Measurements from ENCODE around the gene TNNT1.

The TNNT1 gene

DNA sequence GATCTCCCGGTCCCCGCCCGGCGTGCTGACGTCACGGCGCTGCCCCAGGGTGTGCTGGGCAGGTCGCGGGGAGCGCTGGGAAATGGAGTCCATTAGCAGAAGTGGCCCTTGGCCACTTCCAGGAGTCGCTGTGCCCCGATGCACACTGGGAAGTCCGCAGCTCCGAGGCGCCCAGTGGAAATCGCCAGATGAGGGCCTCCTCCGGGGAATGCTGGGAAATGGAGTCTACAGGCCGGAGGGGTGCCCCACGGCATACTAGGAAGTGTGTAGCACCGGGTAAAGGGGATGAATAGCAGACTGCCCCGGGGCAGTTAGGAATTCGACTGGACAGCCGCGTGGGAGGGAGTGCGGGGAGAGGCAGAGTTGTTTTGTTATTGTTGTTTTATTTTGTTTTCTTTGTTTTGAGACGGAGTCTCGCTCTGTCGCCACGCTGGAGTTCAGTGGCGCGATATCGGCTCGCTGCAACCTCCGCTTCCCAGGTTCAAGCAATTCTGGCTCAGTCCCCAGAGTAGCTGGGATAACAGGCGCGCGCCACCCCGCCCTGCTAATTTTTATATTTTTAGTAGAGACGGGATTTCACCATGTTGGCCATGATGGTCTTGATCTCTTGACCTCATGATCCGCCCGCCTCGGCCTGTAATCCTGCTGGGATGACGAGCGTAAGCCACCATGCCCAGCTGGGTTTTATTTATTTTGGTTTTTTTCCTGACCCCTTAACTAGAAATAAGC is 31.2 kb downstream of the TNNT1 start:
- Histone ChIP-seq H3K9ac (ENCODE audit: low read depth in 1 of 2, low read length in 2 of 2) (peak overlapping the region; percentile 70 to 79), H3K4me1 (ENCODE audit: control insufficient read depth in 2 of 2, insufficient read depth in 2 of 2, low read length in 2 of 2) (peaks cover 21 to 25% of the 10 kb centered on the region in 2 donors), H3K27ac (ENCODE audit: low read depth in 2 of 2, low read length in 2 of 2) (peak overlapping the region; percentile 61 to 71)

GRCh38 chr19:55116859-55117662 is 31.9 kb downstream of the TNNT1 start, which contains the start of gene PPP1R12C:
Gene PPP1R12C (minus strand): TSS chr19:55117637. CDS start chr19:55117543, 94 bp downstream.
- Histone ChIP-seq H3K4me3 (ENCODE audit: low read length in 2 of 2) (peak within 1 kb of the TSS; percentile 85 to 89), H3K27ac (ENCODE audit: low read depth in 2 of 2, low read length in 2 of 2) (peak within 1 kb of the TSS; percentile 71 to 85), H3K9ac (ENCODE audit: low read depth in 1 of 2, low read length in 2 of 2) (peak within 1 kb of the TSS; percentile 85), H3K36me3 (ENCODE audit: control insufficient read depth in 2 of 2, insufficient read depth in 2 of 2, low read length in 2 of 2) (peaks cover 0 to 4% of the 10 kb centered on the region in 2 donors), H3K27me3 (ENCODE audit: control insufficient read depth in 2 of 2, insufficient read depth in 2 of 2, low read length in 2 of 2) (no peaks in the 10 kb centered on the region), H3K4me1 (ENCODE audit: control insufficient read depth in 2 of 2, insufficient read depth in 2 of 2, low read length in 2 of 2) (peaks cover 22 to 25% of the 10 kb centered on the region in 2 donors), H3K9me3 (ENCODE audit: control insufficient read depth in 2 of 2, low read length in 2 of 2) (no peaks in the 10 kb centered on the region)

More for the DNA sequence above, 31.2 kb downstream of the TNNT1 start:
- Histone ChIP-seq H3K4me3 (ENCODE audit: low read length in 2 of 2) (peak overlapping the region; percentile 80 to 87), H3K9me3 (ENCODE audit: control insufficient read depth in 2 of 2, low read length in 2 of 2) (no peaks in the 10 kb centered on the region), H3K36me3 (ENCODE audit: control insufficient read depth in 2 of 2, insufficient read depth in 2 of 2, low read length in 2 of 2) (no peaks in the 10 kb centered on the region), H3K27me3 (ENCODE audit: control insufficient read depth in 2 of 2, insufficient read depth in 2 of 2, low read length in 2 of 2) (no peaks in the 10 kb centered on the region)

GRCh38 chr19:55116232-55116858 is 32.7 kb downstream of the TNNT1 start:
- Histone ChIP-seq H3K4me1 (ENCODE audit: control insufficient read depth in 2 of 2, insufficient read depth in 2 of 2, low read length in 2 of 2) (peaks cover 22 to 25% of the 10 kb centered on the region in 2 donors), H3K27me3 (ENCODE audit: control insufficient read depth in 2 of 2, insufficient read depth in 2 of 2, low read length in 2 of 2) (no peaks in the 10 kb centered on the region), H3K27ac (ENCODE audit: low read depth in 2 of 2, low read length in 2 of 2) (peak overlapping the region; percentile 64 to 85), H3K36me3 (ENCODE audit: control insufficient read depth in 2 of 2, insufficient read depth in 2 of 2, low read length in 2 of 2) (peaks cover 0 to 4% of the 10 kb centered on the region in 2 donors), H3K9ac (ENCODE audit: low read depth in 1 of 2, low read length in 2 of 2) (peak overlapping the region; percentile 85), H3K9me3 (ENCODE audit: control insufficient read depth in 2 of 2, low read length in 2 of 2) (no peaks in the 10 kb centered on the region), H3K4me3 (ENCODE audit: low read length in 2 of 2) (peak overlapping the region; percentile 85 to 89)

DNA sequence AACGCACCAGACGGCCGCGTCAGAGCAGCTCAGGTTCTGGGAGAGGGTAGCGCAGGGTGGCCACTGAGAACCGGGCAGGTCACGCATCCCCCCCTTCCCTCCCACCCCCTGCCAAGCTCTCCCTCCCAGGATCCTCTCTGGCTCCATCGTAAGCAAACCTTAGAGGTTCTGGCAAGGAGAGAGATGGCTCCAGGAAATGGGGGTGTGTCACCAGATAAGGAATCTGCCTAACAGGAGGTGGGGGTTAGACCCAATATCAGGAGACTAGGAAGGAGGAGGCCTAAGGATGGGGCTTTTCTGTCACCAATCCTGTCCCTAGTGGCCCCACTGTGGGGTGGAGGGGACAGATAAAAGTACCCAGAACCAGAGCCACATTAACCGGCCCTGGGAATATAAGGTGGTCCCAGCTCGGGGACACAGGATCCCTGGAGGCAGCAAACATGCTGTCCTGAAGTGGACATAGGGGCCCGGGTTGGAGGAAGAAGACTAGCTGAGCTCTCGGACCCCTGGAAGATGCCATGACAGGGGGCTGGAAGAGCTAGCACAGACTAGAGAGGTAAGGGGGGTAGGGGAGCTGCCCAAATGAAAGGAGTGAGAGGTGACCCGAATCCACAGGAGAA is 33.5 kb downstream of the TNNT1 start:
- peak overlapping the region; percentile 85 for H3K9ac ChIP-seq (ENCODE audit: low read depth in 1 of 2, low read length in 2 of 2)
- H3K4me1 ChIP-seq (ENCODE audit: control insufficient read depth in 2 of 2, insufficient read depth in 2 of 2, low read length in 2 of 2) = peaks cover 22 to 25% of the 10 kb centered on the region in 2 donors
- peak overlapping the region; percentile 64 to 85 for H3K27ac ChIP-seq (ENCODE audit: low read depth in 2 of 2, low read length in 2 of 2)
- peaks cover 0 to 4% of the 10 kb centered on the region in 2 donors for H3K36me3 ChIP-seq (ENCODE audit: control insufficient read depth in 2 of 2, insufficient read depth in 2 of 2, low read length in 2 of 2)
- H3K4me3 ChIP-seq (ENCODE audit: low read length in 2 of 2) = peak overlapping the region; percentile 85 to 89
- no peaks in the 10 kb centered on the region for H3K9me3 ChIP-seq (ENCODE audit: control insufficient read depth in 2 of 2, low read length in 2 of 2)
- no peaks in the 10 kb centered on the region for H3K27me3 ChIP-seq (ENCODE audit: control insufficient read depth in 2 of 2, insufficient read depth in 2 of 2, low read length in 2 of 2)

GRCh38 chr19:55114566-55115145 is 34.4 kb downstream of the TNNT1 start:
- Histone ChIP-seq H3K4me1 (ENCODE audit: control insufficient read depth in 2 of 2, insufficient read depth in 2 of 2, low read length in 2 of 2) (peaks cover 22 to 25% of the 10 kb centered on the region in 2 donors), H3K36me3 (ENCODE audit: control insufficient read depth in 2 of 2, insufficient read depth in 2 of 2, low read length in 2 of 2) (peaks cover 6 to 7% of the 10 kb centered on the region in 2 donors), H3K9ac (ENCODE audit: low read depth in 1 of 2, low read length in 2 of 2) (no peak overlapping the region)

DNA sequence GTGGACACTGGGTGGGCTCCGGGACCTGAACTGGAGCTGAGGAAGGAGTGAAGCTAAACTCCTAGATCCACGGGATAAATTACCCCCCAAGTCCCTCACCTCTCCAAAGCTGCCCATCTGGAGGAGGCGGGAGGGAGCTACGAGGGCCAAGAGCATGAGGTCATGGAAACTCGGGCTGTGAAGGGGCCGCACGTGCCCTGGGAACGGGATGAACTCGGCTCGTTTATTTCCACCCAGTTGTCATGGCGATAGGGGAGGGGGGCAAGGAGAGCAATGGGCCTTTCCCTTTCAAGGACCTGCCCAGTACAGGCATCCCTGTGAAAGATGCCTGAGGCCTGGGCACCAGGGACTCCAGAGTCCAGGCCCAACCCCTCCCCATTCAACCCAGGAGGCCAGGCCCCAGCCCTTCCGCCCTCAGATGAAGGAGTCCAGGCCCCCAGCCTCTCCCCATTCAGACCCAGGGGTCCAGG is 35.4 kb downstream of the TNNT1 start:
- no peaks in the 10 kb centered on the region for H3K27me3 ChIP-seq (ENCODE audit: control insufficient read depth in 2 of 2, insufficient read depth in 2 of 2, low read length in 2 of 2)
- peak overlapping the region in 1 of 2 donors; percentile 12 for H3K9ac ChIP-seq (ENCODE audit: low read depth in 1 of 2, low read length in 2 of 2)
- H3K4me1 ChIP-seq (ENCODE audit: control insufficient read depth in 2 of 2, insufficient read depth in 2 of 2, low read length in 2 of 2) = peaks cover 22 to 24% of the 10 kb centered on the region in 2 donors
- no peak overlapping the region for H3K4me3 ChIP-seq (ENCODE audit: low read length in 2 of 2)
- H3K36me3 ChIP-seq (ENCODE audit: control insufficient read depth in 2 of 2, insufficient read depth in 2 of 2, low read length in 2 of 2) = peaks cover 9 to 12% of the 10 kb centered on the region in 2 donors
- no peaks in the 10 kb centered on the region for H3K9me3 ChIP-seq (ENCODE audit: control insufficient read depth in 2 of 2, low read length in 2 of 2)
- peak overlapping the region; percentile 74 to 80 for H3K27ac ChIP-seq (ENCODE audit: low read depth in 2 of 2, low read length in 2 of 2)

More at GRCh38 chr19:55114566-55115145, 34.4 kb downstream of the TNNT1 start:
- no peak overlapping the region for H3K4me3 ChIP-seq (ENCODE audit: low read length in 2 of 2)
- H3K9me3 ChIP-seq (ENCODE audit: control insufficient read depth in 2 of 2, low read length in 2 of 2) = no peaks in the 10 kb centered on the region
- H3K27me3 ChIP-seq (ENCODE audit: control insufficient read depth in 2 of 2, insufficient read depth in 2 of 2, low read length in 2 of 2) = no peaks in the 10 kb centered on the region
- peak overlapping the region; percentile 67 to 70 for H3K27ac ChIP-seq (ENCODE audit: low read depth in 2 of 2, low read length in 2 of 2)

- Histone ChIP-seq H3K27ac (ENCODE audit: low read depth in 2 of 2, low read length in 2 of 2) (peak overlapping the region; percentile 74 to 80), H3K4me1 (ENCODE audit: control insufficient read depth in 2 of 2, insufficient read depth in 2 of 2, low read length in 2 of 2) (peaks cover 16 to 19% of the 10 kb centered on the region in 2 donors), H3K36me3 (ENCODE audit: control insufficient read depth in 2 of 2, insufficient read depth in 2 of 2, low read length in 2 of 2) (peaks cover 9 to 12% of the 10 kb centered on the region in 2 donors), H3K9ac (ENCODE audit: low read depth in 1 of 2, low read length in 2 of 2) (peak overlapping the region in 1 of 2 donors; percentile 12), H3K9me3 (ENCODE audit: control insufficient read depth in 2 of 2, low read length in 2 of 2) (no peaks in the 10 kb centered on the region), H3K4me3 (ENCODE audit: low read length in 2 of 2) (no peak overlapping the region), H3K27me3 (ENCODE audit: control insufficient read depth in 2 of 2, insufficient read depth in 2 of 2, low read length in 2 of 2) (no peaks in the 10 kb centered on the region)
Observed at GRCh38 chr19:55112777-55113569, 36.0 kb downstream of the TNNT1 start.

DNA sequence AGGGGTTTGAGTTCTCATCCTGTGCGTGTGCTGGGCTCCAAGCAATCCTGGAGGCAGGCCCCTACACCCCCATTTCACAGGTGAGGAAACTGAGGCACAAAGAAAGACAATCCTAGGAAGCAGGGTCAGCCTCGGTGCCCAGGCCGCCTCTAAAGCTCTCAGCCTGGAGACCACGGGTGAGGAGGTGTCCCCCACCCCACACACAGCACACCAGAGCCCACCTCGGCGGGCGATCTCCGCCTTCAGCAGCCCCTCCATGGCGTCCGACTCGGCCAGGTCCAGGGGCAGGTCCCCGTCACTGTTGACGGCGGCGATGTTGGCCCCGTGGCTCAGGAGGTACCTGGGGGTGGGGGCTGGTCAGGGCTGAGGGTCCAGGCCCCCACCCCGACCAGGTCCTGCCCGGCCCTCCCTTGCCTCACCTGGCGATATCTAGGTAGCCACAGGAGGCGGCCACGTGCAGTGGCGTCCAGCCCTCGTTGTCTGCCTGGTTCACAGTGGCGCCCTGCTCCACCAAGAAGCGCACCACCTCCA is 36.7 kb downstream of the TNNT1 start:
- Histone ChIP-seq H3K27me3 (ENCODE audit: control insufficient read depth in 2 of 2, insufficient read depth in 2 of 2, low read length in 2 of 2) (no peaks in the 10 kb centered on the region), H3K4me3 (ENCODE audit: low read length in 2 of 2) (no peak overlapping the region), H3K4me1 (ENCODE audit: control insufficient read depth in 2 of 2, insufficient read depth in 2 of 2, low read length in 2 of 2) (peaks cover 16 to 19% of the 10 kb centered on the region in 2 donors), H3K27ac (ENCODE audit: low read depth in 2 of 2, low read length in 2 of 2) (peak overlapping the region; percentile 74 to 80), H3K9me3 (ENCODE audit: control insufficient read depth in 2 of 2, low read length in 2 of 2) (no peaks in the 10 kb centered on the region), H3K9ac (ENCODE audit: low read depth in 1 of 2, low read length in 2 of 2) (no peak overlapping the region), H3K36me3 (ENCODE audit: control insufficient read depth in 2 of 2, insufficient read depth in 2 of 2, low read length in 2 of 2) (peaks cover 9 to 12% of the 10 kb centered on the region in 2 donors)

Measured in mucosa of rectum (tissue), 2 donors.